Activated T-cell treated with anti-CD3 and anti-CD28 coated beads, Interleukin-2, amount 50 U/mL, for 24 hours (primary cell): ENCODE data around the gene SHISA4.
"Not testable (repeated sequence)": the region's sequence is repeated elsewhere in the genome, so short reads cannot be mapped to it uniquely, and the experiment has no call there.

ENCODE experiments used
- DNase-seq: peaks from one replicate; pipeline ENCODE4 v3.0.0-alpha.2; 2020
- H3K27ac Mint-ChIP-seq: 2 replicates; pipeline ENCODE4 v1.8.0; 2020; ENCODE audit warnings: mild to moderate bottlenecking, mixed read lengths
- H3K27me3 Mint-ChIP-seq: 2 replicates; pipeline ENCODE4 v1.8.0; 2020; ENCODE audit warnings: mixed read lengths
- H3K36me3 Mint-ChIP-seq: 2 replicates; pipeline ENCODE4 v1.8.0; 2020; ENCODE audit warnings: low read depth, mixed read lengths
- H3K4me1 Mint-ChIP-seq: 2 replicates; pipeline ENCODE4 v1.8.0; 2020; ENCODE audit warnings: low read depth, mixed read lengths
- H3K4me3 Mint-ChIP-seq: 2 replicates; pipeline ENCODE4 v1.8.0; 2020; ENCODE audit warnings: mild to moderate bottlenecking, moderate library complexity, mixed read lengths
- H3K9me3 Mint-ChIP-seq: 2 replicates; pipeline ENCODE4 v1.8.0; 2020; ENCODE audit warnings: mixed read lengths

Gene SHISA4

DNA sequence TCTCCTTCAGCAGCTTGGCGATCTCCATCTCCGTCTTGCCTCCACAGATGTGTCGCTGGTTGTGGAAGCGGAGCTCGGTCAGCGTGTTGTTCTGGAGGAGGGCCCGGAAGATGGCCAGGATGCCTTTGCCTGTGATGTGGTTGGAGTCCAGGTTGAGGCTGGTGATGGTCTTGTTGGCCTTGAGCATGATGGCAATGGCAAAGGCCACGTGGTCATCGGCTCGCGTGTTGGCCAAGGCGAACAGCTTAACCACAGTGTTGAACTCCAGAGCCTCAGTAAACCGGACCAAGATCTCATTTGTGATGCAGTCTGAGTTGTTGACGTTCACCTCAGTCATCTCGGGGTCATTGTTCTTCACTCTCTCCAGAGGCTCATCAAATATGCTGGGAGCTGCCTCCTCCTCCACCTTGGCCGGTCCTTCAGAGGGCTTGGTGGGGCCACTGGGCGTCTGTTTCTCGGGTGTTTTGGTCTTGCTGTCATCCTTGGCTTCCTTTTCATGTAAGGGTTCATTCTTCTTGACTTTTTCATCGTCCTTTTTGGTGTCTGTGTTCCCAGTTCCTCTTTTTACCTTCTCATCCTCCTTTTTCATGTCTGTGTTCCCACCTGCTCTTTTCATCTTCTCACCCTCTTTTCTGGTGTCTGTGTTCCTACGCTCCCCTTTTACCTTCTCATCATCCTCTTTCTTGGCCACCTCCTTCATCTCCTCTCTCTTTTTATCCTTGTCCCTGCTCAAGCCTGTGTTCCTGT is 11.2 kb downstream of the SHISA4 start:
- Mint-ChIP-seq H3K4me1 (peaks cover 8% of the 10 kb centered on the region), H3K36me3 (no peaks in the 10 kb centered on the region), H3K9me3 (no peaks in the 10 kb centered on the region), H3K27me3 (no peaks in the 10 kb centered on the region), H3K4me3 (no peak overlapping the region), H3K27ac (no peak overlapping the region)
- DNase-seq: no peak

DNA sequence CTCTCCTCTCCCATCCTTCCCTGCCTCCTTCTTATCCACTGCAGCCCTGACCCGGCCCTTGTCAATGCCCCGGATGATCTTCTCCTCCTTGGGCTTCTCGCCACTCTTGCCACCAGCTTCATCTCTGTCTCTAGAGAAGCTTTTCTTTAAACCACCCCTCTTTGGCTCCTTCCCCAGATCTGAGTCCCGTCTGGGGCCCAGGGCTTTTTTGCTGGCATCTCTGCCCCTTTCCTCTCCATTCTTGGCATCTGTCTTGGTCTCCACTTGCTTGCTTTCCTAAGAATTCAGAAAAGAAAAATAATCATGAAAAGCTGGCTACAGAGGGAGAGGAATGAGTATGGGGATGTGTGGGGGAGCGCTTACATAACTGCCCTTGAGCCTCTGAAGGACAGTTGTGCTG is 11.8 kb downstream of the SHISA4 start:
- Mint-ChIP-seq H3K9me3 (no peaks in the 10 kb centered on the region), H3K4me1 (peaks cover 11% of the 10 kb centered on the region), H3K27me3 (no peaks in the 10 kb centered on the region), H3K4me3 (no peak overlapping the region), H3K36me3 (no peaks in the 10 kb centered on the region), H3K27ac (no peak overlapping the region)
- no peak for DNase-seq

DNA sequence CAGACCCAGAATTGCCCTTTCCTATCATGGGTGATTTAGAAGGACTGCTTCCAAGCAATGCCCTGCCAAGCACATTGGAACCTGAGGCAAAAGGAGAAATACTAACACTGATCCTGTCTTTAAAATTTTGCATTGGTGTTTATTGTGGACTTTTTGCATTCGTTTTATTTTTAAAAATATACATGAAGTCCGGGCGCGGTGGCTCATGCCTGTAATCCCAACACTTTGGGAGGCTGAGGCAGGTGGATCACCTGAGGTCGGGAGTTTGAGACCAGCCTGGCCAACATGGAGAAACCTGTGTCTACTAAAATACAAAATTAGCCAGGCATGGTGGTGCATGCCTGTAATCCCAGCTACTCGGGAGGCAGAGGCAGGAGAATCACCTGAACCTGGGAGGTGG is 12.3 kb downstream of the SHISA4 start:
- not testable (repeated sequence) for H3K4me1 Mint-ChIP-seq, H3K27ac Mint-ChIP-seq, H3K36me3 Mint-ChIP-seq, H3K27me3 Mint-ChIP-seq, H3K4me3 Mint-ChIP-seq, DNase-seq, H3K9me3 Mint-ChIP-seq

DNA sequence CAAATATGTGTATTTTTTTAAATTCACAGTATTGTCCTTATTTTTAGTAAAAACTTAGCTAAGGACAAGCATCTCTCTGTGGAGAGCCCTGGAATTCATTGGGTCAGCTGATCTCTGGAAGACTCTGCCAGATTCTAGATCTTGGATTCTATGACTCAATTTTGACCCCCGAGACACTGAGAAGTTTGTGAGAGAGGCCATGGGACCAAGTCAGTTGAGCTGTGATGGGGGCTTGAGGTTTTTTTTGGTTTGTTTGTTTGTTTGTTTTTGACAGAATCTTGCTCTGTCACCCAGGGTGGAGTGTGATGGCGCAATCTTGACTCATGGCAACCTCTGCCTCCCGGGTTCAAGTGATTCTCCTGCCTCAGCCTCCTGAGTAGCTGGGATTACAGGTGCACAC is 13.5 kb downstream of the SHISA4 start:
- no peak overlapping the region for H3K4me3 Mint-ChIP-seq
- no peaks in the 10 kb centered on the region for H3K36me3 Mint-ChIP-seq
- H3K9me3 Mint-ChIP-seq: no peaks in the 10 kb centered on the region
- no peak overlapping the region for H3K27ac Mint-ChIP-seq
- peaks cover 3% of the 10 kb centered on the region for H3K4me1 Mint-ChIP-seq
- no peaks in the 10 kb centered on the region for H3K27me3 Mint-ChIP-seq
- DNase-seq: no peak

DNA sequence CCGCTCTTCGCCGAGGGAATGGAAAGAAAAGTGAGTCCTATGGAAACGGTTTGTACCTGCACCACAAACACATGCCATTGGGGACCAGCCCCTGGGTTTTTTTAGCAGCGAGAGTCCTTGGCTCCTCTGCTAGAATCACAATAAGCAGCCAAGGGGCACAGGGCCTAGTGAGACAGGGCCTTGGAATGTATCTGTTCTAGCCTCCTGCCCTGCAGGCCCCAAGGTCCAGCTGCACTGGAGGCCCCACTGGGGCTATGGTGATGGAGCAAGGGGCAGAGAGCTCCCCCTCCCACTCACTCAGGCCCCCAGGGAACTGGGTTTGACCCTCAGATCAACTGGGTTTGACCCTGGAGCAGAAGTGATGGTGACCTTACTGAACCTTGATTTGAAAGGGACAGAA is 14.4 kb downstream of the SHISA4 start:
- no peaks in the 10 kb centered on the region for H3K27me3 Mint-ChIP-seq
- no peak for DNase-seq
- H3K4me1 Mint-ChIP-seq: peaks cover 3% of the 10 kb centered on the region
- no peak overlapping the region for H3K27ac Mint-ChIP-seq
- no peaks in the 10 kb centered on the region for H3K36me3 Mint-ChIP-seq
- no peak overlapping the region for H3K4me3 Mint-ChIP-seq
- no peaks in the 10 kb centered on the region for H3K9me3 Mint-ChIP-seq

DNA sequence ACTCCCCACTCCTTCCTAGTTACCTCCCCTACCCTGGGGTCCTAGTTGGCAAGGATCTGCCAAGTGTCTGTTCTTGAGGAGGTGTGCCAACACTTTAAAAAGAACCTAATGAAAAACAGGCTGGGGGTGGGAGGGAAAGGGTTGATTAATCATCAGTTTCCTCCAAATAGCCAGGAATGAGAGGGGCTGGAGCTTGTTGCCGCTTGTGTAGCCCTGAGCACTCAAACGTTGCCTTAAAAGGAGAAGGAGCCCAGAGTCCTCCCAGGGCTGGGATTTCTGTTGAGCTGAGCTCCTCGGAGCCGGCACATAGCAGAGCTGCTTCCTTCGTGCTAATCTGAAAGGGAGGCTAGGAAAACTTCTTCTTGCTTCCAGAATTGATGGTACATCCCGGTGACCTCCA is 15.9 kb downstream of the SHISA4 start:
- Mint-ChIP-seq H3K27me3 (no peaks in the 10 kb centered on the region), H3K36me3 (no peaks in the 10 kb centered on the region), H3K9me3 (no peaks in the 10 kb centered on the region), H3K27ac (no peak overlapping the region), H3K4me3 (no peak overlapping the region), H3K4me1 (peaks cover 3% of the 10 kb centered on the region)
- no peak for DNase-seq

DNA sequence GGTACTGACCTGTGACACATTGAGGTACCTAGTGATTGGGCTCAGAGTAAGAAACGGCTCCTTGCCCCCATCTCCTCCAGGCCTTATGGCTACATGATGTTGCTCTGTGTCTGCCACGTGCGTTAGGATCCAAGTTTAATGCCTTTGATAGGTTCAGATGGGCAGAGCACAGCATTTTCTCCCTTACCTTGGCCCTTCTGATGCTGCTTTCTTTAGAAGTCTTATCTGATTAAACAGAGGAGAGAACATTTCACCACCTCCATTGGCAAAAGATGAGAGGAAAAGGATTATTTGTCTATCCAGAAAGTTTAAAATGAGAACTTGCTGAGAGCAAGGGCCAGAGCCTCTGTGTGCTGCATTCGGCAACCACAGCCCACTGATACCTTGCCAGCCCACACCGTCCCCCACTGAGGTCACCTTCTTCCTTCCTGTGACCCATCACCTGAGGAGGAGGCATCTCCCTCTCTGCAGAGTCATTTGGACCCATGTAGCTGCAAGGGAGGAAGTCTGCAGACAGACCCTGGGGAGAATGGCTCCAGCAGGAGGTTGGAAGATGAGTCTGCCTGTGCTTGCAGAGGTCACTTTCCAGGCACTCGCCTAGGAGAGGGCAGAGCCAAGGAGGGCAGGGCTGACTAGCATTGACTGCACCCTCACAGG is 16.7 kb downstream of the SHISA4 start:
- Mint-ChIP-seq H3K4me1 (peaks cover 3% of the 10 kb centered on the region), H3K4me3 (no peak overlapping the region), H3K36me3 (no peaks in the 10 kb centered on the region), H3K27me3 (no peaks in the 10 kb centered on the region), H3K9me3 (no peaks in the 10 kb centered on the region), H3K27ac (no peak overlapping the region)
- no peak for DNase-seq

DNA sequence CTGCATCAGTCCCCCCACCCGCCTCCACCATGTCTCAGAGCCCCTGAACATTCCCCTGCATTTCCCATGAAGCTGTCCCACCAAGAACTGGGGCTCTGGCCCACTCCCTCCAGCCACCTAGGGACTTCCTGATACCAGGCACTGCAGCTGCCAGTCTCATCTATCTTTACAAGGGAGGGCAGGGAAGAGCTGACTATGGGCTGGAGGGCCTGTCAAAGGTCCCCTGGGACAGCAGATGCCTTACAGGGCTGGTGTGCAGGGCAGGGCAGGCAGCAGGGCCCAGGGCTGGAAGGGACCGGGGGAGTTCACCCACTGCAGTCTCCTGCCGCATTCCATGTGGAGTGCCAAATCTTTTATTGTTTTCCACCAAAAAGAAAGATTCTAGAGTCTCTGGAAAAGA is 17.6 kb downstream of the SHISA4 start:
- peaks cover 3% of the 10 kb centered on the region for H3K4me1 Mint-ChIP-seq
- H3K36me3 Mint-ChIP-seq: no peaks in the 10 kb centered on the region
- H3K27me3 Mint-ChIP-seq: no peaks in the 10 kb centered on the region
- H3K27ac Mint-ChIP-seq: no peak overlapping the region
- no peaks in the 10 kb centered on the region for H3K9me3 Mint-ChIP-seq
- DNase-seq: no peak
- H3K4me3 Mint-ChIP-seq: no peak overlapping the region

DNA sequence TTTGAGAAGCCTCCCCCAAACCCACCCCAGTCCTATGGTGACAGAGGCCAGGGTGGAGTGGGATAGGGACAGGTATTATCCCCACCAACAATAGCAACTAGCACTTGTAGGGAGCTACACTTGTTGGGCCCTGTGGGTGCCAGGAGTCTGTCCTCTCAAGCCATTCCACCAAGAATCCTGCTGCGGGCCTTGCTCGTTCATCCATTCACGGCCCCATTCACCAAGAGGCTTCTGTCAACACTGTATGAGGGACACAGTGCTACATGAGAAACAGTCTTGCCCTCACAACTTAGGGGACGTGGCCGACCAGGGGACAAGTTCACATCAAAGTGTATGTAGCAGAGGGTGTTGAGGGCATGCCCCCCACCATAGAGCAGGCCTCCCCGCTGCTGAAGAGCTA is 18.9 kb downstream of the SHISA4 start:
- no peak for DNase-seq
- no peaks in the 10 kb centered on the region for H3K27me3 Mint-ChIP-seq
- H3K36me3 Mint-ChIP-seq: no peaks in the 10 kb centered on the region
- H3K4me3 Mint-ChIP-seq: no peak overlapping the region
- peaks cover 3% of the 10 kb centered on the region for H3K4me1 Mint-ChIP-seq
- no peak overlapping the region for H3K27ac Mint-ChIP-seq
- no peaks in the 10 kb centered on the region for H3K9me3 Mint-ChIP-seq

DNA sequence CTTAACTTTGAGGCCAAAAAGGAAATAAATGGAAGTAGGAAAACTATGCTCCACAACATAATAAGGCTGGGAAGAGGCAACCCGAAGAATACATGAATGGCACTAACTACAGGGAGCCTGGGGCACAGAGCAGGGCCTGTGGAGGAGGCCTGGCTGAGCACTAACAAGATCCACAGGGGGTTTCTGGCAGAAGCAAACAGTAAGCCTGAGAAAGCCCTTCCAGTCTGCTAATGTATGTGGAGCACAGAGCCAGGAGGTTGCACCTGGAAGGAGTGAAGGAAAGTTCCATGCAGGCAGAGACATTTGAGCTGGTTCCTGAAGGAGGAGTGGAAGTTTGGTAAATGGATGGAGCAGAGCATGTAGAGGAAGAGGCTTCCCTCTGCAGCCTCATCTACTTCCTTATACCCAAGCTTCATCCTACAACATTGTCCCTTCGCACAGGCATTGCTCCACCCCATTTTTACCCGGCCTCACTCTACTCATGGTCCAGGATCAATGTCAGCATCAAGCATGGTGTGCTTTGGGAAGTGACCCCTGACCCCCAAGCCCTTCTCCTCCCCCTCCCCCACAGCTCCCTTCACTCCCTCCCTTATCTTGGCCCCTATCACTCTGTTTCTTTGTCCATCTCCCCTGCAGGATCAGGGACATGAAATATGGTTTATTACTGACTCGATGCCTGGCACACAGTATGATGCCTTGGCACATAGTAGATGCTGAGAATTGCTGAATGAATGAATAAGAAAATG is 23.3 kb downstream of the SHISA4 start:
- H3K9me3 Mint-ChIP-seq: no peaks in the 10 kb centered on the region
- no peaks in the 10 kb centered on the region for H3K36me3 Mint-ChIP-seq
- H3K4me3 Mint-ChIP-seq: no peak overlapping the region
- no peak for DNase-seq
- no peak overlapping the region for H3K27ac Mint-ChIP-seq
- no peaks in the 10 kb centered on the region for H3K4me1 Mint-ChIP-seq
- H3K27me3 Mint-ChIP-seq: peaks cover 11% of the 10 kb centered on the region

DNA sequence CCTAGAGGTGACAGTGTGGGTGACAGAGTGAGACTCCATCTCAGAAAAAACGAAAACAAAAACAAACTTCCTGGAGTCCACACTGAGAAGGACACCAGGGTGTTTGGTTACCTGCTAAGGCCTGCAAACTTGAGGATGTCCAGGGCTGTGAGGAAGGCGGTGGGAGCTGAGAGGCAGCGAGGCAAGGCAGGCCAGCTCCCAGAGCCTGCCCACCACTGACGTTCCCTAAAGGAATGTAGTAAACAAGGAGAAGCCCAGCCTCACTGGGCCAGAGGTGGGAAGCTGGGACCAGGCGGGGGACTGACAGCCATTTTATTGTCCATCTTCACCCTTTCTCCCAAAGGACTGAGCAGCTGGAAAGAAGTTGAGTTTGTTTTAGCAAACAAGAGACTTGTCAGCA is 24.1 kb downstream of the SHISA4 start:
- Mint-ChIP-seq H3K4me1 (no peaks in the 10 kb centered on the region), H3K36me3 (no peaks in the 10 kb centered on the region)

DNA sequence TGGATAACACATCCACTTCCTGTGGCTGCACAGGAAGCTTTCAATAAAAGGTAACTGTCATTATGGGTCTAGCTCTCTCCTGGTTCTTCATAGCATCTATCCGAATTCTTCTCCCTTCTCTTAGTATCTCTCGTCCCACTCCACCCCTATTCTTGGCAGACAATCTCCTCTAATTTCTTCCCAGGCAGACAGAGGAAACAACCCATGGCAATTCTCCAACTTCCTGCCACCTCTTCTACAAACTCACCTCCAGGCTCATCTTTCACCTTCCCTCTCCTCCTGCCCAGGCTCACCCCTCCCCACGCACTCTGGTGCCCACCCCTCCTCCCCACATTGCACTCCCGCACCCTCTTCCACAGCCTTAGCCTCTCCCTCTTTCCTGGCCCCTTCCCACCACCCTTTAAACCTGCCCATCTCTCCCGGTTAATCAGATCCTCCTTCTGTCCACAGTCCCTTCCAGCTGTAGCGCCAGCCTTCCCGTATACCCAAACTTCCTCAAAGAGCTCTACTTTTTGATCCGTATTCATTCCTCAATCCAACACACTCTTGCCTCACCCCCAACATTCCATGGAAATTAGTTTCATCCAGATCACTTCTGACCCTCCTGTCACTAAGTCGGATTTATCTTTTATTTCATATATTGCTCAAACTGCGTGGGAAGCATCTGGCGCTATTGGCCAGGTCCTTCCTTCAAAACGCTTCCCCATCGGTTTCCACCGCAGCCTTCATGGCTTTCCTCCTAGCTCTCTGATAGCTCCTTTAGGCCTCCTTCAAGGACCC is 25.9 kb downstream of the SHISA4 start:
- no peak for DNase-seq
- no peaks in the 10 kb centered on the region for H3K9me3 Mint-ChIP-seq
- no peak overlapping the region for H3K27ac Mint-ChIP-seq
- no peaks in the 10 kb centered on the region for H3K36me3 Mint-ChIP-seq
- H3K27me3 Mint-ChIP-seq: peaks cover 11% of the 10 kb centered on the region
- no peak overlapping the region for H3K4me3 Mint-ChIP-seq
- no peaks in the 10 kb centered on the region for H3K4me1 Mint-ChIP-seq

More for the DNA sequence above, 24.1 kb downstream of the SHISA4 start:
- DNase-seq: no peak
- no peak overlapping the region for H3K27ac Mint-ChIP-seq
- no peaks in the 10 kb centered on the region for H3K9me3 Mint-ChIP-seq
- no peak overlapping the region for H3K4me3 Mint-ChIP-seq
- peaks cover 11% of the 10 kb centered on the region for H3K27me3 Mint-ChIP-seq

DNA sequence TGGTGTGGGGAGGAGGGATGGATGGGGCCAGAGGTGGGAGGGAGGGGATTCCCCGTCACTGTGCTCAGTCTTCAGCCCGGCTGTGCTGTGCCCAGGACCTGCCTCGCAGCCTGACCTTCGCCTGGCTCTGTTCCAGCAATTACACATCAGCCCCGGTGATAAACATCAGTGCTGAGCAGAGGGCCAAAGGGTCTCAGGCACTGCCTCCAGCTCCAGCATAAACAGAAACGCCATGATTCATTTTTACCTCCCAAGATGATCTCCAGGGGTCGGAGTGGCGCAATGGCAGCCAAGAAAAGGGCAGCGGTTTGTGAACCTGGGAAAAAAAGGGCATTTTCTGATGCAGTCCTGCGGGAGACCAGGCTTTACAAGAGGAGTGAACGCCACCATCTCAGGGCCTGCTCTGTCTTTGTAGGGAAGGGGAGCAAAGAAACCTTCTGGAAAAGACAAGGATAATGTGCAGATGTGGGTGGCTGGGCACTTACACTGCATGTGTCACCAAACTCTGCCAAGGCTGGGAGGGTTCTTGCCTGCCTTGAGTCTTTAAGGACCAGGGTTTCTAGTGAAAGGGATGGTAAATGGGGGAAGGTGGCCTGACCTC is 28.1 kb downstream of the SHISA4 start:
- no peak for DNase-seq
- Mint-ChIP-seq H3K36me3 (no peaks in the 10 kb centered on the region), H3K4me1 (no peaks in the 10 kb centered on the region)

DNA sequence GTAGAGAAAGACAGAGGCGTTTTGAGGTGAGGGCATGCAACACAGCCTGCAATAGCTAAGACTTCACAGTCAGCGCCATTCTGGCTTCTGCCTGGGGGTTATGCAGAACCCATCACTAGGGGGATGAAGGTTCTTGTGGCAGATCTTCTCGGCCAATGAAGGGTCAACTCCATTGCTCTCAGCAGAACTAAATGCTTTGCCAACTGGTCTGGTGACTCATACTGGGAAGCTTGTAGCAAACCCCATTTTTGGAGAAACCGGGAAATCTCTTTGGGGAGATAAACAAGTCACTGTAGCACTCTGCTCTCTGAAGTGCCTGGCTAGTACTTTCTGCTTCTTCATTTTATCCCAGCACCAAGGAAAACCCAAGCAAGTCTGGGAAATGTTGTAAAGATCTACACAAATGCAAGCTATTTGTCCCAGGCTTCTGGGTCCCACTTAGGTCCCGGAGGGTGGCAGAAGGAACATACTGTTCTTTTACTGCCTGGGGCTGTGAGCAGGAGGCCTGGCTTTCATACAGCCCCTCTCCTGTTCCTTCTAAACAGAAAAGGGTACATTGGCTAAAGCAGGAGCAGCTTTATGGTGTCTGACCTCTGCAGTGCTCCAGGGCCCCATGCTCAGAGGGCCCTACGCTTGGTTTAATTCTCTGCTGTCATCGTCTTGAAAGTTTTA is 28.8 kb downstream of the SHISA4 start:
- H3K27ac Mint-ChIP-seq: no peak overlapping the region
- no peak for DNase-seq
- H3K4me3 Mint-ChIP-seq: no peak overlapping the region
- peaks cover 17% of the 10 kb centered on the region for H3K27me3 Mint-ChIP-seq
- H3K9me3 Mint-ChIP-seq: no peaks in the 10 kb centered on the region
- H3K4me1 Mint-ChIP-seq: no peaks in the 10 kb centered on the region
- H3K36me3 Mint-ChIP-seq: no peaks in the 10 kb centered on the region

More for the DNA sequence above, 28.1 kb downstream of the SHISA4 start:
- H3K4me3 Mint-ChIP-seq: no peak overlapping the region
- H3K27ac Mint-ChIP-seq: no peak overlapping the region
- H3K27me3 Mint-ChIP-seq: peaks cover 17% of the 10 kb centered on the region
- no peaks in the 10 kb centered on the region for H3K9me3 Mint-ChIP-seq
